ENCODE measurements around the gene ZNF558. TPM values are rescaled to one million over a fixed set of nuclear protein-coding genes. Genes with fewer than 3 reads are reported as not detected.
"Not testable (repeated sequence)": the region's sequence is repeated elsewhere in the genome, so short reads cannot be mapped to it uniquely, and the experiment has no call there.

ZNF558 gene
- total RNA-seq, 1 donor = 11.7 TPM

DNA sequence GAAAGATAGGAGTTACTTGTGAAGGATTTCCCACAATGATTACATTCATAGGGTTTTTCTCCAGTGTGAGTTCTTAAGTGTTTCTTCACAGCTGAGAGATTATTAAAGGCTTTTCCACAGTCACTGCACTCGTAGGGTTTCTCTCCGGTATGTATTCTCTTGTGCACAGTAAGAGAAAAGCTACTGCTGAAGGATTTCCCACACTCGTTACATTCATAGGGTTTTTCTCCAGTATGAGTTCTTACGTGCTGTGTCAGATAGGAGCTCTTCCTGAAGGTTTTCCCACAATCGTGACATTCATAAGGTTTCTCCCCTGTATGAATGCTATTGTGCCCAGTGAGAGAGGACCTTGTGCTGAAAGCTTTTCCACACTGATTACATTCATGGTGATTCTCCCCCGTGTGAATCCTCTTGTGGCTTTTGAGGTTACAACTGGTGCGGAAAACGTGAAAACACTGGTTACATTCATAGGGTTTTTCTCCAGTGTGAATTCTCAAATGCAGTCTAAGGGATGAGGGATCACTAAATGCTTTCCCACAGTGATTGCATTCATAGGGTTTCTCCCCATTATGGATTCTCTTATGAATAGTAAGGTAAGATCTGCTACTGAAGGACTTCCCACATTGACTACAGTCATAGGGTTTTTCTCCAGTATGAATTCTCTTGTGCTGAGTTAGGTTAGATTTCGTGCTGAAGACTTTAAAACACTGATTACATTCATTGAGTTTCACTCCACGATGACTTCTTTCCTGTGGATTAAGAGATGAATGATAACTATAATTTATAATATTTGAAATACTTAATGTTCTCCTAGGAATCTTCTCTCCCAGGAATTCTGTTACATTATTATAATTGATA lies 20.6 kb downstream of the ZNF558 start:
- H3K4me3 ChIP-seq (ENCODE audit: low read depth, low read length) = no peak overlapping the region
- TF ChIP-seq, protein P1, sequence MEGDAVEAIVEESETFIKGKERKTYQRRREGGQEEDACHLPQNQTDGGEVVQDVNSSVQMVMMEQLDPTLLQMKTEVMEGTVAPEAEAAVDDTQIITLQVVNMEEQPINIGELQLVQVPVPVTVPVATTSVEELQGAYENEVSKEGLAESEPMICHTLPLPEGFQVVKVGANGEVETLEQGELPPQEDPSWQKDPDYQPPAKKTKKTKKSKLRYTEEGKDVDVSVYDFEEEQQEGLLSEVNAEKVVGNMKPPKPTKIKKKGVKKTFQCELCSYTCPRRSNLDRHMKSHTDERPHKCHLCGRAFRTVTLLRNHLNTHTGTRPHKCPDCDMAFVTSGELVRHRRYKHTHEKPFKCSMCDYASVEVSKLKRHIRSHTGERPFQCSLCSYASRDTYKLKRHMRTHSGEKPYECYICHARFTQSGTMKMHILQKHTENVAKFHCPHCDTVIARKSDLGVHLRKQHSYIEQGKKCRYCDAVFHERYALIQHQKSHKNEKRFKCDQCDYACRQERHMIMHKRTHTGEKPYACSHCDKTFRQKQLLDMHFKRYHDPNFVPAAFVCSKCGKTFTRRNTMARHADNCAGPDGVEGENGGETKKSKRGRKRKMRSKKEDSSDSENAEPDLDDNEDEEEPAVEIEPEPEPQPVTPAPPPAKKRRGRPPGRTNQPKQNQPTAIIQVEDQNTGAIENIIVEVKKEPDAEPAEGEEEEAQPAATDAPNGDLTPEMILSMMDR (IDR thresholded peaks at IDR 0.05; ENCODE audit: insufficient read depth, low read depth, low read length) = no peak
- peak; percentile 4 for DNase-seq (ENCODE audit: low read depth)

DNA sequence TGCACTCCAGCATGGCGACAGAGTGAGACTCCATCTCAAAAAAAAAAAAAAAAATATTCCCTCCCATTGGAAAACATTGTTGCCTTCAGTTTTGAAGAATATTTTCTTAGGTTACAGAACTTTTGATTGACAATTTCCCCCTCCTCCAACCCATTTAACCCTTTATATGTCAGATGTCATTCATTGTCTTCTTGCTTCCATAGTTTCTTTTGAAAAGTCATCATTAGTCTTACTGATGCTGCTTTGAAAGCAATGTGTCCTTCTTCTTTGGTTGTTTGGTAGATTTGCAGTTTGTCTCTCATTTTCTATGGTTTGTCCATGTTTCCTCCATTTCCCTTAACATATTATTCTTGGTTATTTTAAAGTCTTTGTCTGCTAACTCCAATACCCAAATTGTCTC lies 25.4 kb downstream of the ZNF558 start:
- TF ChIP-seq, protein P1 (IDR thresholded peaks at IDR 0.05; ENCODE audit: insufficient read depth, low read depth, low read length) = no peak
- no peak overlapping the region for H3K4me3 ChIP-seq (ENCODE audit: low read depth, low read length)
- DNase-seq (ENCODE audit: low read depth) = no peak

- TF ChIP-seq, protein P1 (IDR thresholded peaks at IDR 0.05; ENCODE audit: insufficient read depth, low read depth, low read length) = no peak
- DNase-seq (ENCODE audit: low read depth) = no peak
- H3K4me3 ChIP-seq (ENCODE audit: low read depth, low read length) = no peak overlapping the region
Measured at GRCh38 chr19:8794823-8795222, 37.3 kb downstream of the ZNF558 start.

DNA sequence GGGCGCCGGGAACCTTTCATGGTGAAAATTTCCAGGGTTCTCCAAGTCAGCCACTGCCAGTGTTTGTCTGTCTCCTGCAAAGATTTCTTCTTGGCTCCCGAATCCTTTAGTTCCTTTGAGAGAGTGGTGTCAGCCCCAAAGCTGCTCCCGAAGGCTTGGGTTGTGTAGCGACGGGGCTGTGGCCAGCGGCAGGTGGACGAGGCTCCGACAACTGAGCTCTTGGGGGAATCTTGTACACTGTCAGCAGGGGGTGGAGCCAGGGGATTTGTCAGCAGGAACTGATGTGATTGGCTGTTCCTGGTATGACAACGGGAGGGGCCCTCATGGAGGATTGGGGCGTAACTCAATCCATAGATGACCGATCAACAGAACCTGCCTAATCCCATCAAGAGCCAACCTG lies 58.5 kb downstream of the ZNF558 start:
- DNase-seq (ENCODE audit: low read depth); H3K4me3 ChIP-seq (ENCODE audit: low read depth, low read length): not testable (repeated sequence)

- H3K4me3 ChIP-seq (ENCODE audit: low read depth, low read length); DNase-seq (ENCODE audit: low read depth): not testable (repeated sequence)
Measured at GRCh38 chr19:8769265-8769664, 62.8 kb downstream of the ZNF558 start.

- DNase-seq (ENCODE audit: low read depth); H3K4me3 ChIP-seq (ENCODE audit: low read depth, low read length): not testable (repeated sequence)
Measured at GRCh38 chr19:8767257-8767656, 64.8 kb downstream of the ZNF558 start.

Small RNA genes within 50 kb of the gene (small RNA-seq; reads per million reads assigned to genes)
- gene AC012616.1 = not detected

Other genes starting within 250 kb of the ZNF558 start
- 7.3 and 19.3 TPM in 2 replicates for gene ADAMTS10, start 221.6 kb downstream of the ZNF558 start, total RNA-seq
- gene NFILZ, start 201.7 kb downstream of the ZNF558 start, total RNA-seq = not detected in 2 replicates
- gene ACTL9, start 133.5 kb downstream of the ZNF558 start, total RNA-seq = not detected in 2 replicates
- gene OR2Z1, start 110.7 kb downstream of the ZNF558 start, total RNA-seq = not detected in 2 replicates
- gene MBD3L1, start 73 bp upstream of the ZNF558 start, total RNA-seq = not detected in 2 replicates
- under 0.01 TPM in 2 replicates for gene MUC16, start 178.1 kb upstream of the ZNF558 start, total RNA-seq

Data from fibroblast of villous mesenchyme (primary cell).